ENCODE data around the gene COL9A3.

The COL9A3 gene

DNA sequence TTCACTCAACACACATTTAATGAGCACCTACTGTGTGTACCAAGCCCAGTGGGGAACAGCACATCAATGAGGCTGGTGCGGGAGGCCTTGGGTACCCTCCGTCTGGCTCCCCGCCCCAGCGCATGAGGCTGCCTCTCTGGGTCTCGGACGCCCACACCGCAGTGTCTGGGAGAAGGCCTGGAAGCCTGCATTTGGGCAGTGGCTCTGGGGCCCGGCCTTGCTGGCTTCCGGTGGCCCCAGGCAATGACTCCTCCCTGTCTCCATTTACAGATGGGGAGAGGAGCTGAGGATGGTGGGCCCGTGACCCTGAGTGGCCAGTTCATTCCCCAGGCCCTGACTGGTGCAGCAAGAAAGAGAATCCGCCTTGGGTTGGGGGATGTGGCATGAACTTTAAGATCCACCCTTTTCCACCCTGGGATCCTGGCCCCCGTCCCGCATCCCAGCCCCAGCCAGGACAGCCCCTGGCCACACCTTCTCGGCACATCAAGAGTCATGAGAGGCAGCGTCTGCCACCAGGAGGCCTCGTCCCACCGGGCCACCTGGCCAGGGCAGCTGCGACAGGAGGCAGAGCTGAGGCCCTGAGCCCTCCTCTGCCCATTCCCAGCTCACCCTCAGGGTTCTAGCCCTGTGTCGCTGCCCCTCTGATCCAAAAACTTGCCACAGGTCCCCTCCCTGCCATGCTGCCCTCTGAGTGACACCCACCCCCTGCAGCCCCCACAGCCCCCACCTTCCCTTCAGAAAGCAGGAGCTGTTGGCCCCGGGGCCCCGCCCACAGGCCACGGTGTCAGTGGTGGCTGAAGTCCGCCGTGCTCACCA is 38.0 kb upstream of the COL9A3 start:
- DNase-seq = no peak

DNA sequence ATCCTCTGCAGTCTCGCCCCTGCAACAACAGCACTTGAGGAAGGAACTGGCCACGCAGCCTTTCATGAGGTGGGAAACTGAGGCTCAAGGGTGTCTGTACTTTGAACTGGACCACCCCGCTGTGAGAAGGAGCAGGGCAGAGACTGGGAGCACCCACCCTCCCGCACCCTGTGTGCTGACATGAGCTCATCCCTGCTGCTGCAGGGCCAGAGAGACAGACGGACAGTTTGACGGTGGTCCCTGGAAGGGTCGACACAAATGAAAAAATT is 37.5 kb upstream of the COL9A3 start:
- DNase-seq = no peak

DNA sequence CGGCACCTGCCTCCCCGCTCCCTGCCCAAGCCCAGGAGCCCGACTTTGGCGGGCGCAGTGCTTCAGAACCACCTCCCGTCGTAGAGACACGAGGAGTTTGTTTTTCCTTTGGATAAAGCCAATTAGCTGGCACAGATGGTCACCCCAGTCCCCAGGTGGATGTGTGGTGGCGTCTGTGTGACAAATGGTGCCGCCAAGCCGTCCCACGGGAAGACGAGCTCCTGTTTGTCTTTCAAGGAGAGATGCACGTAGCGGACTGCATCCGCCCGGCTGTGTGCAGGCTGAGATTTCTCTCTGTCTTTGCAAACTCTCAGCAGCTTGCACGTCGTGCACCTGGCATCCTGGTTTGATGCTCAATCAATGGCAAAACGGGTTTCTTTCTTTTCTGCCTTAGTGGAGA is 36.6 kb upstream of the COL9A3 start:
- DNase-seq = no peak

DNA sequence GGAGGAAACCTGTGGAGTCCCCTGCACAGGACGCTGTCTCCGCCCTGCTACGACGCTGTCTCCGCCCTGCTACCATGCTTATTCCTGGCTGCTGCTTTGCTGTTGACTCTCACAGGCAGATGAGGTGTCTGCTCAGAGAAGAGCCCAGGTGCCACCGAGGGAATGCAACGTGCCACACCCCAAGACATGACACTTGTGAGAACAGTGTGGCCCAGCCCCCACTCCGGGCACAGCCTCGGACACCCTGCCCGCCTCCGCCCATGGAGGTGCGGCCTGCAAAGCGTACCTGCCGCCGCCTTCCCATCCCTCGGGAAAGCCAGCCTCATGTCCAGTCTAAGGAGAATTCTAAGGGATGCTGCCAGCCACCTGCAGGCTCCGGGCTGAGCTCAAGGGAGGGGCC is 36.2 kb upstream of the COL9A3 start:
- DNase-seq = no peak

DNA sequence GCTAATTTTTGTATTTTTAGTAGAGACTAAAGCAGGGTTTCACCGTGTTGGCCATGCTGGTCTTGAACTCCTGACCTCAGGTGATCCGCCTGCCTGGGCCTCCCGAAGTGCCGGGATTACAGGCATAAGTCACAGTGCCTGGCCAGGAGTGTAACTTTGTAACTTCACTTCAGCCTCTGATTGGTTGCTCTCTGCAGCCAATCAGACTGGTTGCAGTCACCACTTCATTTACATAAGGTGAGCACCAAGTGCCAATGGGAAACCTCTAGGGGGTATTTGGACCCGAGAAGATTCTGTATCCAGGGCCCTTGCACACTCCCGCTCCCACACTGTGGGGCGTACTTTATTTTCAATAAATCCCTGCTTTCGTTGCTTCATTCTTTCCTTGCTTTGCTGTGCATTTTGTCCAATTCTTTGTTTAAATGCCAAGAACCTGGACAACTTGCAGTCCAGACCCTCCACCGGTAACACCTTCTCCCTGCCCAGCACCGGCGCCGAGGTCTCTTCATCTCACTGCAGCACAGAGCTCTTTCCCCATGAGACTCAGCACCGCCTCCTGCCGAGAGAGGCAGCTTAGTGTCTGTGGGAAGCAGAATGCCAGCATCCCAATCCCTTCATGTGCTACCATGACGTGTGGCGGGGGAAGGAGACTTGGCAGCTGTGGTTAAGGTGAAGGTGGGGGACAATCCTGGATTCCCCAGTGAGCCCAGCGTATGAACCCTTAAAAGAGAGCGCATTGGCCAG is 34.5 kb upstream of the COL9A3 start:
- DNase-seq = no peak

DNA sequence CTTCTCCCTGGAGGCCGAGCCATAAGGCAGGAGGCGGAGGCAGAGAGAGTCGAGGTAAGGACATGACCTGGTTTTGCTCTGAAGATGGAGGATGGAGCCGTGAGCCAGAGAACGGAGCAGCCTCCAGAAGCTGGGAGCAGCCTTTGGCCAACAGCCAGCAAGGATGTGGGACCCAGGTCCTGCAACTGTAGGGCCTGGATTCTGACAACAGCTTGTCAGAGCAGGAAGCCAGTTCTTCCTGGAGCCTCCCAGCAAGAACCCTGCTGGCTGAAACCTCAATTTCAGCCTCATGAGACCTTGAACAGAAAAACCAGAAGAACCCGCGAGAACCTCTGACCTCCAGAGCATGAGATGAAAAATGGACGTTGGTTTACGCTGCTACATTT is 34.0 kb upstream of the COL9A3 start:
- no peak for DNase-seq

DNA sequence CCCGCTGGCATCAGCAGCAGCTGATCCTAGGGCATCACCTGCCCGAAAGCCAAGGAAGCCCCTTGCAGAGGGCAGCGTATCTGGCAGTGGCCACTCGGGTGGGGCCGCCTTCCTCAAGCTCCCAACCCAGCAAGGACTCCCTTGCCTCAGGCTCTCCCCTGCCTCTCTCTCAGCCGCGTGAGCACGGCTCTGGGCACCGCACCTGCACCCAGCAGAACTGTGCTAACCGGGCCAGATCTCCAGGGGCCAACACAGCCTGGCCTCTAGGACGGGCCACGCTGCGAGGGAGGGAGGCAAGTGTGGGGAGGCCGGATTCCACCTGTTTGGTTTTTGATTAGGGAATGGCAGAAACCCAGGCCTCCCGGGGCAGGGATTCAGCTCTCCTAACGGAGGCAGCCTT is 32.4 kb upstream of the COL9A3 start:
- DNase-seq = no peak

DNA sequence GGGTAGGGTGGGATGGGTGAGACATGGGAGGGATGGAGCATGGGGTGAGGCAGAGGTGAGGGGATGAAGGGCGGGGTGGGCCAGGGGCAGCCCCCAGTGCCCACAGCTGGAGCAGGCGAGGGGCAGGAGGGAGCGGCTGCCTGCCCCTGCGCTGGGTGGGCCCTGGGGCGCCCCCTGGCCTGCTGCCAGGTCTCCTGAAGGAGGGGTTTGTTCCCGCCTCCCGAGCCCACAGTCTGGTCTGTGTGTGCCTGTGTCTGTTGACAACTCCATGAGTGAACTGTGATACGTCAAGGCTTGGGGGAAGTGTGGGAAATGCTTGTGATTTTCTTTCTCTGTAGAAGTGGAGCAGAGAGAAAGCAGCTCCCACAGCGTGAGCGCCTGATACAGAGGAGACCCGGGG is 31.5 kb upstream of the COL9A3 start:
- no peak for DNase-seq

DNA sequence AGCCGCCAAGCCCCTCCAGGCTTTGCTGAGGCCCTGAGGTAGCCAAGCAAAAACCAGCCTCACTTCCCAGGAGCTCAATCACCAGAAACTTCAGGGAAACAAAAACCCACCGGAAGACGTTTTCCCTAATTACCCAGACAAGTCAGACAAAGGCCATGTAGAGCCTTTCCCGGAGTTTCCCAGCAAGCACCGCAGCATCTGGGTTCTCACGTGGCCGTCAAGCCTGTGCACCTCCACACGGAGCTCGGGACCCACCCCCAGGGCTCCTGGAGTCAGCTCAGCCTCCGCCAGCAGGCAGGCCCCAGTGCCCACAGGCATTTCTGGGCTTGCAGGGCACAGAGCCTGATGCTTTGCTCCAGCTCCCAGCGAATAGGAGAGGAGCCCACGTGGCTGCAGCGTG is 30.7 kb upstream of the COL9A3 start:
- DNase-seq = no peak

DNA sequence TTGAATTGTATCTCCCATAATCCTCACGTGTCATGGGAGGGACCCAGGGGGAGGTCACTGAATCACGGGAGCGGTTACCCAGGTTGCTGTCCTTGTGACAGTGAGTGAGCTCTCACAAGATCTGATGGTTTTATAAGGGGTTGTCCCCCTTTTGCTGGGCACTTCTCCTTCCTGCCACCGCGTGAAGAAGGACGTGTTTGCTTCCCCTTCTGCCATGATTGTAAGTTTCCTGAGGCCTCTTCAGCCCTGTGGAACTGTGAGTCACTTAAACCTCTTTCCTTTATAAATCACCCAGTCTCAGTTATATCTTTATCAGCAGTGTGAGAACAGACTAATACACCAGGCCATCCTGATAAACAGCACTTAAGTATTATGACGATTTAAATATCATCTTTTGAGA is 29.5 kb upstream of the COL9A3 start:
- DNase-seq = no peak

DNA sequence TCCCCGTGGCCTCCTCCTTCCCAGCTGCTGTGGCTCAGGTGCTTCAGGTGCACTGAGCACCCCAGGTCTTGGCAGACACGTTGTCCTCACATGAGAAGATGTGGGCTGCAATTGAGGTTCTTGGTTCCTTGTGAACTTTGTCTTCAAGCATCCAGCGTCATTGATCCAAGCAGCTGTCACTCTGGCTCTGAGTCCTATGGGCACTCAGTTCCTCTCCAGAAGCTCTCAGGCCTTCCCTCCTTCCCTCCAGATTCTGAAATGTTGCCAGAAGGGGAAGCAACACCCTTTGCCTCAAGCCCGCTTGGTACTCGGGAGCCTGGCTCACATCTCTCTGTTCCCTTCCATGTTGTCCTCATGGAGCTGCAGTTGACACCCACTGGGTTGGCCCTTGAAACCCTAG is 29.0 kb upstream of the COL9A3 start:
- no peak for DNase-seq

DNA sequence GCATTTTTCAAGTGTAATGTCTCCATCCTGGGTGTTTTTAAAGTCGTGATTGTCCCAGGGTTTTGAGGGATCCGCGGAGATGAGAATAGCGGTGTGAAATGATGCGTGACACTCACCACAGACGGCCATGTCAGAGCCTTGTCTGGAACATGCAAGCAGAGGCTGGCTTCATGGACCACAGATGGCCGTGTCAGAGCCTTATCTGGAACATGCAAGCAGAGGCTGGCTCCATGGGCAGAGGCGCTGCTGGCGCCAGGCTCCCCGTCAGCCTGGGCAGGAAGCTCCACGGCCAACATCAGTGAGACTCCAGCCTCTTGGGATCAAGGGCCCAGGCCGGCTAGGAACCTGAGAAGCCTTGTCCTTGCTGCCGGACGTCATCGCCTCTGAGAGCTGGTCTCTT is 28.2 kb upstream of the COL9A3 start:
- DNase-seq = no peak

DNA sequence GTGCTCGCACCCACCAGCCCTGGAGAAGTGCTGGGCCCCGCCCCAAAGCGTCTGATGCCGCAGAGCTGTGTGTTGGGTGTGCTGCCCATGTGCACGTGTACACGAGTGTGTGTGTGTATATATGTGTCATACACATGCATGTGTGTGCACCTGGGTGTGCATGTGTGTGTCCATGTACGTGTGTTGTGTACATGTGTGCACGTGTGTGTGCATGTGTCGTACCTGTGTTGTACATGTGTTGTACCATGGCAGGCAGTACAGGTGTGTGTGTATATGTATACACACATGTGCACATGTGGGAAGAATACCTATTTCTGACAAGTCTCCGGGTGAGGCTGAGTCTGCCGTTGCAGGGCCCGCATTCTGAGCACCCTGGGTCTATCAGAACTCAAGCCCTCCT is 26.8 kb upstream of the COL9A3 start:
- DNase-seq = no peak

DNA sequence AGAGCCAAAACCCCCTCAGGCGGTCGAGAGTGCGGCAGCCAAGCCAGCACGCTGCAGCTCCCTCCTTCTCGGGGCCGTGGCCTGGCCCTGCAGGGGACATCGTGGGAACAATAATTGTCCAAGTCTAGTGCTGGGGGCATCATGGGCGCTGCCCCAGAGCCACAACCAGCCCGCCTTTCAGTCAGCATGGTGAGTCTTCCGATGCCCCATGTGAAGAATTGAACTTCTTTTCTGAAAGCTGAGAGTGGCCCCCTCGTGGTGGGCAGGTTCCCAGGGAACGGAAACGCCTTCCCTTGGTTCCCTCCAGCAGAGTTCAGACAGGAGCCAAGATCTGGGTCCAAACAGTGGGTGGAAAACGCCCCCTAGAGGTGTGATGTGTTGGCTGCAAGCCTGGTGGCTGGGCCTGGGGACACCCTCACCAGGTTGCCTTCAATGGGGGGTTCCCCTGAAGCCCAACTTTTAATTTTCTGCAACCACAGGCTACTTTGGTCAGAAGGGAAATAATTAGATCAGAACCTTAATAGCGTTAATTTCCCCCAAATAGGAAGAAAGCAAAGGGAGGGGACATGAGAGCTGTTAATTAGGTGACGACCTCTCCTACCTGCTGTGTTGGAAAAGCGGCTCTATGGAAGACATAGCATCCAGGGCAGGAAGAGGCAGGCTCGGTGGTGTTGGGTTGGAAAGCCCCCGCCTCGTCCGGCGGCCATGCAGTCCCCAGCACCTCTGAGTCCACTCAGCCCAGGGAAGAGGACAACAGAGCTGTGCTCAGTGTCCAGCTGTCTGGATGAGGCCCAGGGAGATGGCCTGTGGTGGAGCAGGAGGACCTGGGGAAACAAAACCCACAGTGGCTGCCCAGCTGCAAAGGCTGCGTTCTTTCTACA is 25.3 kb upstream of the COL9A3 start:
- peak; percentile 62 for DNase-seq

DNA sequence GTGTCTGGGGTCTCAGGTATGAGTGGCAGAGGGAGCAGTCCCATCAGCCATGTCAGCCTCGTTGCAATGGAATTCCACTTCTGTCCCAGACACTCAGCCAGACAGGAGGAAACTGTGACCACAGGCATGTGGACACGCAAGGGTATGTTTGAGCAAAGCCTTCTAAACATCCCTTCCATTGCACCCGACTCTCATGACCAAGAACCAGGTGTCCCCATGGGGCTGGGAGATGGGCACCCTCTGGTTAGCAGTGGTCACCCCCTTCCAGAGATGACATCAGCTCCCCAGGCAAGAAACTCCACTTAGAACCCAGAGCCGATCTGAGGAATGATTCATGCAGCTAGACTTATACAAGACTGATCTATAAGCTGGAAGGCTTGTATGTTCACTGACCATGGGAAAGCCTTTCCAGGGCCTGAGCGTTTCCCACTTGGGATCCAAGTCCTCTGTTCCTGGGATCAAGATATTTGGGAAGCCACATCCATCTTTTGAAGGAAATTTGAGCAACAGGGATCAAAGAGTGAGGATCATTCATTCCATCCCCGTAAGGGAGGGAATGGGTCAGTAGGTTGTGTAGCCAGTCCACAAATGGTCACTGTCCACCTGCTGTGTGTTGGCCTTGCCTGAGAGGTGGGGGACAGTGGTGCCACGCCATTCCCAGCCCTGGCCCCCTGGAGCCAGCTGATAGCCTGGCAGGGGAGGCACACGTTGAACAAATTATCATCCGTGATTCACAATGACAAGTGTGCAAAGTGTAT is 24.5 kb upstream of the COL9A3 start:
- no peak for DNase-seq

DNA sequence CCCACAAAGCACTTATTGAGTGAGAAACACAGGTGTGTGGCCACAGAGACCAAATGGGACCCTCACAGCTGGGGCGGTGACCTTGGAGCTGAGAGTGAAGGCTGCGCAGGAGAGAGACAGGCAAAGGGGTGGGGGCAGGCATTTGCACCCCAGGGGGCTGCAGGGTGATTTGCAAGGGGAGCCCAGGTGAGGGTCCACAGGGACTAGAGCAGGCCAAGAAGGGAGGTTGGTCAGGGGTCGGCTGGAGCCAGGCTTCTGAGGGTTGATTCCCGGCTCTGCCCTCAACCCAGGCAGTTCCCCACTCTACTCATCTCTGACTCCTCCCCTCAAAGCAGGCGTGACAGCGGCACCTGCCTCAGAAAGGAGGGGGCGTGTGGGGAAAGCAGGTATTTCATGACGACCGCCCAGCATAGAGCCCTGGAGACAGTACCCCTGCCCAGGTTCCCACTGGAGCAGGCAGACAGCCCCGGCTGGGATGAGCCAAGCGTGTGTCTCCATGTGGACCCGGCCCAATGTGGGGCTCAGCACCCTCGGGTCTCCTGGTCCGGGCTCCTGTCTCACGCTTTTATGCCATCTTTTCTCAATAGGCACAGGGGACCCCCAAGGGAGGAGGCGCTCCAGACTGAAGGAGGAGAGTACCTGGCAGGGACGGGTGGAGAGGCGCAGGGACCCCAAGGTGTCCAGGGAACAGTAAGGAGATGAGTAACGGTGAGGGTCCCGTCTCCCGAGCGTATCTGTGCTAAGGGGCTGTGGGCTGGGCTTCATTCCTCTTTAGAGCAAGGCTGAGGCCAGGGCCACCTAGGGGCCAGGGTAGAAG is 23.7 kb upstream of the COL9A3 start:
- no peak for DNase-seq

DNA sequence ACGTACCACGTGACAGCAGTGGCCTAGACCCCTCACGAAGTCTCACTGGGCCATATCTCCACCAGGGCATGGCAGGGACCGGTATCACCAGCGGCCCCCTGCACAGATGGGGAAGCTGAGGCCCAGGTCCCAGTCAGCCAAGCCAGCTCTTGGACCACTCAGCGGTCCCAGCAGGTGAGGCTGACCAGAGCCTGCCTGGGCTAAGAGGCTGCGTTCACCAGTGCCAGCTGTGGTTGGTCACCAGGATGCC is 23.2 kb upstream of the COL9A3 start:
- no peak for DNase-seq

DNA sequence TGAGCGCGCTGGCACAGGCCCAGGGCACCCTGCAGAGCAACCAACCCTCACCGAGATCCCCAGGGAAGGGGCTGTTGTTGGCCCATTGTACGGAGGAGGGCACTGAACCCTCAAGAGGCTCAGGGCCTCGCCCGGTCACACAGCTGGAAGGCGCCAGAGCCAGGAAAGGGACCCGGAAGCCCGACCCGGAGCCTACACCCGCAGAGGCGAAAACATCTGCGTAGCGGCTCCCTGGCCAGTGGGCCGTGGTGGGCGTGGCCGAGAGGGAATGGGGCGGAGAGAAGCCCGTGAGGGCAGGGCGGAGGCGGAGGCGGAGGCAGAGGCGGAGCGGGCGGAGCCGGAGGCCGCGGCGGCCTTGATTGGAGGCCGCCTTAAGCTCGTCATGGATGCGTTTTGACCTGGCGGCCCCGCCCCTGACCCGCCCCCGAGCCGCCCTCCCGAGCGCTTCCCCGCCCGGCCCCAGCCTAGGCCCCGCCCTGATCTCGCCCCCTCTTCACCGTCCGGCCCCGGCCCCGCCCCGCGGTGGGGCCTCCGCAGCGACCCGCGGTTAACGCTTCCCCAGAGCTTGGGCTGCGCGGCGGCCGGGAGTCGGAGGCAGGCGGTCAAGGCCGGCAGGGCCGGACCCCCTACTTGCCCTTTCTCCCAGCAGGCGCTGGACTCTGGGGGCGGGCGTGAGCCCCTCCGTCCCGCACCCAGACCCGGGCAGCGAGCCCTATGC is 22.7 kb upstream of the COL9A3 start:
- DNase-seq = peak; percentile 90

DNA sequence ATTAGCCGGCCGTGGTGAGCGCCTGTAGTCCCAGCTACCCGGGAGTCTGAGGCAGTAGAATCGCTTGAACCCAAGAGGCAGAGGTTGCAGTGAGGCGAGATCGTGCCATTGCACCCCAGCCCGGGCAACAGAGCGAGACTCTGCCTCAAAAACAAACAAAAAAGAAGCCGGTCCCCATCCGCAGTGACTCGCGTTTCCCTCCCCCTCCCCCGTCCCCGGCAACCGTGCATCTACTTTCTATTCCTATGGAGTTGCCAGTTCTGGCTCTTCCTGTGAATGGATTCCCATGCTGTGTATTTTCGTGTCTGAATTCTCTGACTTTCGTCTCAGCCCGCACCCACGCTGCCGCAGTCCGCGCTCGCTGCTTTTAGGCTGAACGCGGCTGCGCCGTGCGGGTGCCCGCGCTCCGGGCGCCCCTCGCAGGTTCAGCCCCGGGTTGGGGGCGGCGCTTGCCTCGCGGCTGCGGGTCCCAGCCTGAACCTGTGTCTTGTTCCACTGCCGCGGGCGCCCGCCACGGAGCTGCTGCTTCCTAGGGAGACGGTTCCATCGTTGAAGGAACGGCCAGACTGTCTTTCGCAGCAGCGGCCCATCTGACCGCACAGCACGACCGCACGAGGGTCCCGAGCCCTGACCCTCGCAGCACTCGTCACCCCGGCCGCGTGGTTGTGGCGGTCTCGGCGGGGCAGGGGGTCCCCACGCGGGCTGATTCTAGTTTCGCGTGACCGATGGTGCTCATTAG is 21.7 kb upstream of the COL9A3 start:
- peak; percentile 68 for DNase-seq

DNA sequence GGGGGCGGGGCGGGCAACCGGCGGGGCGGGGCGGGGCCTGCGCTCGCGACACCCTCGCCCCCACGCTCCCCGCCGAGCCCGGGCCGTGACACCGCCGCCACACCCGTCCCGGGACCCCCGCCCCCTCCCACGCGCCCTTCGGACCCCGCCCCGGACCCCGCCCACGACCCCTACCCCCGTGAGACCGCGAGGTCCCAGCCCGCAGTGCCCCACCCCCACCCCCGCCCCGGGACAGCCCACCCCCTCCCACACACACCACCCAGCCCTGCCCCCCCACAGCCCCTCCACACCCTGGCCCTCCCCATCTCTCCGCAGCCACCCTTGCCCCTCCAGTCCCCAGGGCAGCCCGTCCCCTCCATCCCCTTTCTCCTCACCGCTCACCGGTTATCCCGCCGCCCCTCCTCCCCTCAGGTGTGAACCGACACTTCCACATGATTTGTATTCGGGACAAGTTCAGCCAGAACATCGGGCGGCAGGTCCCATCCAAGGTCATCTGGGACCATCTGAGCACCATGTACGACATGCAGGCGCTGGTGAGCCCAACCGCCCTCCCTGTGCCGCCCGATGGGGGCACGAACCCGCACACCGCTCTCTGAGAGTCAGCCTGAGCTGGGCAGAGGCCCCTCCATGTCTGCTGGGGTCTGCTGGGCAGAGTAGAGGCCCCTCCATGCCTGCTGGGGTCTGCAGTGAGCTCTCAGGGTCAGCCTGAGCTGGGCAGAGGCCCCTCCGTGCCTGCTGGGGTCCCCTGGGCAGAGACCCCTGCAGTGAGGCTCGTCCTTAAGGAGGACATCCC is 20.0 kb upstream of the COL9A3 start:
- no peak for DNase-seq
